ENCODE data around the gene COL20A1. TPM values are rescaled to one million over a fixed set of nuclear protein-coding genes. Genes with fewer than 3 reads are reported as not detected.
"Not testable (repeated sequence)": the region's sequence is repeated elsewhere in the genome, so short reads cannot be mapped to it uniquely, and the experiment has no call there.

The COL20A1 gene
- polyA plus RNA-seq, 4 donors = 0.67 to 0.97 (median 0.78) TPM

GRCh38 chr20:63329331-63330083, 36.5 kb downstream of the COL20A1 start:
- DNase-seq (ENCODE audit: low read depth in 4 of 4, low spot score in 3 of 4) = no peak

- DNase-seq (ENCODE audit: low read depth in 4 of 4, low spot score in 3 of 4) = no peak
Measured at GRCh38 chr20:63330084-63330760, 37.2 kb downstream of the COL20A1 start.

GRCh38 chr20:63330940-63331339, 38.0 kb downstream of the COL20A1 start:
- DNase-seq (ENCODE audit: low read depth in 4 of 4, low spot score in 3 of 4) = no peak

GRCh38 chr20:63331741-63332400, 38.9 kb downstream of the COL20A1 start:
- DNase-seq (ENCODE audit: low read depth in 4 of 4, low spot score in 3 of 4) = no peak

- DNase-seq (ENCODE audit: low read depth in 4 of 4, low spot score in 3 of 4) = no peak
Measured at GRCh38 chr20:63332488-63333240, 39.7 kb downstream of the COL20A1 start.

GRCh38 chr20:63333241-63333836, 40.4 kb downstream of the COL20A1 start:
- no peak for DNase-seq (ENCODE audit: low read depth in 4 of 4, low spot score in 3 of 4)

- DNase-seq (ENCODE audit: low read depth in 4 of 4, low spot score in 3 of 4) = no peak
Measured at GRCh38 chr20:63334356-63334755, 41.4 kb downstream of the COL20A1 start.

GRCh38 chr20:63335060-63335459, 42.1 kb downstream of the COL20A1 start:
- not testable (repeated sequence) for DNase-seq (ENCODE audit: low read depth in 4 of 4, low spot score in 3 of 4)

GRCh38 chr20:63335711-63336110, 42.7 kb downstream of the COL20A1 start:
- DNase-seq (ENCODE audit: low read depth in 4 of 4, low spot score in 3 of 4) = no peak

GRCh38 chr20:63336232-63336752, 43.3 kb downstream of the COL20A1 start:
- DNase-seq (ENCODE audit: low read depth in 4 of 4, low spot score in 3 of 4) = no peak

- no peak for DNase-seq (ENCODE audit: low read depth in 4 of 4, low spot score in 3 of 4)
Measured at GRCh38 chr20:63337786-63338420, 44.9 kb downstream of the COL20A1 start.

GRCh38 chr20:63339154-63340094, 46.4 kb downstream of the COL20A1 start:
- DNase-seq (ENCODE audit: low read depth in 4 of 4, low spot score in 3 of 4) = not testable (repeated sequence)

GRCh38 chr20:63340158-63340688, 47.2 kb downstream of the COL20A1 start:
- DNase-seq (ENCODE audit: low read depth in 4 of 4, low spot score in 3 of 4) = not testable (repeated sequence)

- no peak for DNase-seq (ENCODE audit: low read depth in 4 of 4, low spot score in 3 of 4)
Measured at GRCh38 chr20:63342561-63343459, 49.8 kb downstream of the COL20A1 start.

GRCh38 chr20:63343460-63344445, 50.8 kb downstream of the COL20A1 start:
- no peak for DNase-seq (ENCODE audit: low read depth in 4 of 4, low spot score in 3 of 4)
